Measurements from ENCODE around the gene GLP1R.

Gene GLP1R

DNA sequence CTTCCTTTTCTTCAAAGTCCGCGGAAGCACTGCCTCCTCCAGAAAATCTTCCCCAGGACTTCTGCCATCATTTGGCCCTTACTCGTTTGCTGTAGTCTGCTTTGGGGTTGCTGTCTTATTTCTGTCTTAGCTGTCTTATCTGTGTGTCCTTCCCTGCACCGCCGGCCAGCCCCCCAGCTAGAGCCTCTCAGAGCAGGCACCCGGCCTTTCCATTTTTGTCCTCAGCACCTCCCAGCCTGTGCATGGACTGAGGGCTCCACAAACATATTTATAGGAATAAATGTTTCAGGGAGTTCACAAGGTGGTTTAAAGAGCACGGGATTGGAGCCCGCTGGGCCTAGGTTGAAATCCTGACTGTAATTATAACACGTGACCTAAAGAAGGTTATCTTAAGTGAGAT, 8.1 kb downstream of the GLP1R start:
- TF ChIP-seq, protein P1, sequence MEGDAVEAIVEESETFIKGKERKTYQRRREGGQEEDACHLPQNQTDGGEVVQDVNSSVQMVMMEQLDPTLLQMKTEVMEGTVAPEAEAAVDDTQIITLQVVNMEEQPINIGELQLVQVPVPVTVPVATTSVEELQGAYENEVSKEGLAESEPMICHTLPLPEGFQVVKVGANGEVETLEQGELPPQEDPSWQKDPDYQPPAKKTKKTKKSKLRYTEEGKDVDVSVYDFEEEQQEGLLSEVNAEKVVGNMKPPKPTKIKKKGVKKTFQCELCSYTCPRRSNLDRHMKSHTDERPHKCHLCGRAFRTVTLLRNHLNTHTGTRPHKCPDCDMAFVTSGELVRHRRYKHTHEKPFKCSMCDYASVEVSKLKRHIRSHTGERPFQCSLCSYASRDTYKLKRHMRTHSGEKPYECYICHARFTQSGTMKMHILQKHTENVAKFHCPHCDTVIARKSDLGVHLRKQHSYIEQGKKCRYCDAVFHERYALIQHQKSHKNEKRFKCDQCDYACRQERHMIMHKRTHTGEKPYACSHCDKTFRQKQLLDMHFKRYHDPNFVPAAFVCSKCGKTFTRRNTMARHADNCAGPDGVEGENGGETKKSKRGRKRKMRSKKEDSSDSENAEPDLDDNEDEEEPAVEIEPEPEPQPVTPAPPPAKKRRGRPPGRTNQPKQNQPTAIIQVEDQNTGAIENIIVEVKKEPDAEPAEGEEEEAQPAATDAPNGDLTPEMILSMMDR (conservative IDR thresholded peaks at IDR 0.05; ENCODE audit: low read depth, low read length), result no peak
- no peak overlapping the region for H3K4me3 ChIP-seq (ENCODE audit: low read depth, low read length)
- no peak for DNase-seq (ENCODE audit: low read depth)

DNA sequence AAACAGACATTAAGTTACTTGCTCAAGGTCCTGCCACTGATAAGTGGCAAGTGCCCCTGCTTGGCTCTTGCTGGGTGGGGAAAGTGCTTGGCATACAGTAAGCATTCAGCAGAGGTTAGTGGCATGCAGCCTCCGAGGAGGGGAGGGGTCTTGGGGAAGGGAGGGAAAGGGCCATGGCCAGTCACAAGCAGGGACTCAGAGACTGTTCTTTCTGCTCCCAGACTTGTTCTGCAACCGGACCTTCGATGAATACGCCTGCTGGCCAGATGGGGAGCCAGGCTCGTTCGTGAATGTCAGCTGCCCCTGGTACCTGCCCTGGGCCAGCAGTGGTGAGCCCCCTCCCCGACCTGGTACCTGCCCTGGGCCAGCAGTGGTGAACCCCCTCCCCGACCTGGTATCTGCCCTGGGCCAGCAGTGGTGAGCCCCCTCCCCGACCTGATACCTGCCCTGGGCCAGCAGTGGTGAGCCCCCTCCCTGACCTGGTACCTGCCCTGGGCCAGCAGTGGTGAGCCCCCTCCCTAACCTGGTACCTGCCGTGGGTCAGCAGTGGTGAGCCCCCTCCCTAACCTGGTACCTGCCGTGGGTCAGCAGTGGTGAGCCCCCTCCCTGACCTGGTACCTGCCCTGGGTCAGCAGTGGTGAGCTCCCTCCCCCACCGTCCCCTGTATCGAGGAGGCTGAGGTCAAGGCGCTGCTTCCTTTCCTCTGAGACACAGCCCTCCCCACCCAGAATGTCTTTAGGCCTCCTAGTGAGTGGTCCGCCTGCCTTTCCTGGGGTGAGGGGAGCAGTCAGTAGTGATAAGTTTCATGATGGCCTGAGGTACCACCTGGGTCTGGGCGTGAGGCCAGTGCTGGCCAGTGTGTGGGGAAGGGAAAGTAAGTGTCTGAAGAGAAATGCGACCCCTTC, 8.9 kb downstream of the GLP1R start:
- TF ChIP-seq, protein P1 (conservative IDR thresholded peaks at IDR 0.05; ENCODE audit: low read depth, low read length), result no peak
- no peak for DNase-seq (ENCODE audit: low read depth)
- H3K4me3 ChIP-seq (ENCODE audit: low read depth, low read length), result no peak overlapping the region

DNA sequence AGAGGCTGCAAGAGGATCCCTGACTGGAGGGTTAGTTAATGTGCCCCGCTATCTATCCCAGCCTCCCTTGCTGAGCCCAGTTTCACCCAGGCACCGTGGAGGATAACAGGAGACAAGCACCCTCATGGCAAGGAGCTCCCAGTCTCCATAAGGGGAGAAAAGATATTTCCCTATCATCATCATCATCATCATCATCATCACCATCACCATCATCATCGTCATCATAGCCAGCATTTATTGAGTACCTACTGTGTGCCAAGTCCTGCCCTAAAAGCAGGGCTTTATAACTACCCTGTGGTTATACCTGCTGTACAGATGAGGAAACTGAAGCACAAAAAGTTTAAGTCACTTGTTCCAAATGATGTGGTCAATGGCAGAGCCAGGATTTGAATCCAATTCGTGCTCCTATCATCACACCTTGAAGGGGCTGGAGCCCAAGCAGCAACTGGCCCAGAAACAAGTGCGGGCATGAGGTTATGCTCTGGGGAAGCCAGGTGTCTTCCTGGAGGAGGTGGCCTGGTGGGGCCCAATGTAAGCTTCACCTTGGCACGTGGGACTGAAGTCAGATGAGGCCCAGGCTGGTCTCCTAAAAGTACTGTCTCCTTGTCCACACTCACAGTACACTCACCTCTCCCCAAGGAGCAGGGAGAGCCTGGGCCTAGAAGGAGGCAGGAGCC, 10.0 kb downstream of the GLP1R start:
- no peak overlapping the region for H3K4me3 ChIP-seq (ENCODE audit: low read depth, low read length)
- DNase-seq (ENCODE audit: low read depth), result no peak
- TF ChIP-seq, protein P1 (conservative IDR thresholded peaks at IDR 0.05; ENCODE audit: low read depth, low read length), result no peak

DNA sequence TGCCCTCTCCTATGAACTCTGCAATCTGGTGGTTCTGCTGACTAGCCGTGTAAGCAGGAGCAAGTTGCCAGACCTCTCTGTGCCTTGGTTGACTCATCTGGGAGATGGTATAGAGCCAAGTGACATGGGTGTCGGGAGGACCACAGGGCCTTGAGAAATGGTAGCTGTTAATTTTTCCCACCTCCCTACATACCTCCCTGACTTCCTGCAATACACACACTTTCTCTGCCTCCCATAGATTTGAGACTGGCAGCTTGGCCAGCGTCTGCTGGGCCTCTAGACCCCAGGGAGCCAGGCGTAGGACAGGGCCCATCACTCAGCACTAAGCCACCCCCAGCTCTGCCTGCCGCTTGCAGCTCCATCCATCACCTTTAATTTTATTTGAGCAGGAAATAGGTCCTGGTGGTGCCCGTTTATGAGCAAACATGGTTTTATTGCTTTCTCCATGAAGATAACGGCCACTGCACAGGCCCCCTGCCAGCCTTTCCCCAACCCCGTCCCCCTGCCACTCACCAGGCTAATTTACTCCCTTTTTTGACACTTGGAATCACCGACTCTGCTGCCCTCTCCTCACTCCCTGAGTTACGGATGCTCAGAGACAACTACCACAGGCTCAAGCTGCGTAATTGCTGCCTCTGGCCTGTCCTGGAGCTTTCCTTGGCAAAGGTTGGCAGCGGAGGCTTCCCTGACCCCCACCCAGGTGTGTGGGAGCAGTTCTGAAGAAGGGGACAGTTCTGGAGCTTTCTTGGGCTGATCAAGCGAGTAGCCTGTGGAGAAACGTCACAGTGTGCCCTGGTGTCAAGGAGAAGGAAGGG, 11.1 kb downstream of the GLP1R start:
- DNase-seq (ENCODE audit: low read depth), result no peak
- no peak overlapping the region for H3K4me3 ChIP-seq (ENCODE audit: low read depth, low read length)
- TF ChIP-seq, protein P1 (conservative IDR thresholded peaks at IDR 0.05; ENCODE audit: low read depth, low read length), result no peak

DNA sequence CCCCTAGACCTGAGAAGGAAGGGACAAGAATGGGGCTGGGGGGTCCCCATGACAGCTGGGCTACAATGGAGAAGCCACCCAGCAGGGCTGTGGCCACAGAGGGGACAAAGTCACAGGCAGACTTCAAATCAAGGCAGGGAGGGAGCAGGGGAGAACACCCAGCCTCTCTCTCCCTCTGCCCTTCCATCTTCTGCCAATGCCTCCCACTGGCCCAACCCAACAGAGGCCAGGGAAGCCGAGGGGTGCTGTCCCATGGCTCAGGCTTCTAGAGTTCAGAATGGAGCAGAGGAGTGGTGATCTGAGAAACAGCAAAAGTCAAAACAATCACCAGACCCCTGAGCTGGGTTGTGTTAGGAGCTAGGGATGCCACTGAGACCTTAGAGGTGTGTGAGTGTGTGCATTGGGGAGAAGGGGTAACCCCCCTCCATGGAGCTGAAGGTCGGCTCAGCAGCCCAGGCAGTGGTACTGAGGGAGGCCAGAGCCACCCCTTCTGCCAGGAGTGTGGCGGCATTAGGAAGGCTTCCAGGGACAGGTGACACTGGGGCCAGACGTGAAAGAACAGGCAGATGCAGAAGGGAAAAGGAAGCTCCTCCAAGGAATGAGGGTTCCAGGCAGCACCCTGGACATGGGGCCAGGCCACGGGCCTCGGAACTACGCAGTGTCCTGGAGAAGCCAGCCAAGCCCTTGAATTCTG, 12.0 kb downstream of the GLP1R start:
- DNase-seq (ENCODE audit: low read depth), result no peak
- H3K4me3 ChIP-seq (ENCODE audit: low read depth, low read length), result no peak overlapping the region
- TF ChIP-seq, protein P1 (conservative IDR thresholded peaks at IDR 0.05; ENCODE audit: low read depth, low read length), result no peak

DNA sequence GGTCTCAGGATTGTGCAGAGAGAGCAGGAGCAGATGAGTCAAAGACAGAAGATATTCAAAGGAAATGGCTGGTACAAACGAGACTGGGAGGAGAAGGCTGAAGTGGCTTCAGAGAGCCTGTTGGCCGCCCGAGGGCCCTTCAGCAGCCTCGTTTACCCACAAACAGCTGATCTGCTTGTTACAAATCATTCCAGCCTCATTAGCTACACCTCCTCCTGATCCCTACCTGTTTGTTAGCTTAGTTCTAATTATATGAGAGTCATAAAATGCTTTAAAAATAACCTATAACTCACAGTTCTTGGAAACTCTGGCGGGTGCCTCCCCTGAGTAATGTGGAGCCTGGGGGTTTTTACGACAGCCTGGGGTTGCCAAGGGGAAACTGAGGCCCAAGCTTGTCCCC, 12.6 kb downstream of the GLP1R start:
- H3K4me3 ChIP-seq (ENCODE audit: low read depth, low read length), result no peak overlapping the region
- TF ChIP-seq, protein P1 (conservative IDR thresholded peaks at IDR 0.05; ENCODE audit: low read depth, low read length), result no peak
- DNase-seq (ENCODE audit: low read depth), result no peak
